ENCODE data around the gene ZNF710.

DNA sequence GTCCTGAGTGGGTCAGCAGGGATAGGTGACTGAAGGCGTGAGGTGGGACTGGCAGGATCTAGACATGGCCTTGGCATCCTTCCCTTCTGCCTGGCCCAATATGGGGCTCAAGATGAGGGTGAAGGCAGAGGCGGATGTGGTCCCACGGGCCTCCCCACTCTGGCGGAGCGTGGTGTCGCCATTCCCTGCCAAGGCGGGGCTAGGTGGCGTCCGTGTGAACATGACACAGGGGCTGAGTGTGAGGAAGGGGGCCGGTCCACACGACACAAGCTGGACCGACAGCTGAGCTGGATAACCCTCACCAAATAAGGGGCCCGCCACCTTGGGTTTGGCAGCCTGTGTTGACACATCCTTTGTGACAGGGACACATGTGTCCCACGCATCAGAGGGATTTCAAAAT is 43.1 kb downstream of the ZNF710 start:
- TF ChIP-seq CTCF (IDR thresholded peaks at IDR 0.05), result no peak
- TF ChIP-seq POLR2AphosphoS5 (IDR thresholded peaks at IDR 0.05), result no peak
- TF ChIP-seq EP300 (IDR thresholded peaks at IDR 0.05), result no peak
- no peak for TF ChIP-seq POLR2A (IDR thresholded peaks at IDR 0.05)
